ENCODE results near the gene NCOR1. TPM values are rescaled to one million over a fixed set of nuclear protein-coding genes. Genes with fewer than 3 reads are reported as not detected.
A peak's percentile ranks its signal among the peaks of the same experiment; 100 is the strongest.

The NCOR1 gene
- total and polyA plus RNA-seq, 10 of the 15 experiments (the other 5 are each of a cell fraction or from before 2014, with no cell fraction given): 34.5 to 135 (median 82.9) TPM

DNA sequence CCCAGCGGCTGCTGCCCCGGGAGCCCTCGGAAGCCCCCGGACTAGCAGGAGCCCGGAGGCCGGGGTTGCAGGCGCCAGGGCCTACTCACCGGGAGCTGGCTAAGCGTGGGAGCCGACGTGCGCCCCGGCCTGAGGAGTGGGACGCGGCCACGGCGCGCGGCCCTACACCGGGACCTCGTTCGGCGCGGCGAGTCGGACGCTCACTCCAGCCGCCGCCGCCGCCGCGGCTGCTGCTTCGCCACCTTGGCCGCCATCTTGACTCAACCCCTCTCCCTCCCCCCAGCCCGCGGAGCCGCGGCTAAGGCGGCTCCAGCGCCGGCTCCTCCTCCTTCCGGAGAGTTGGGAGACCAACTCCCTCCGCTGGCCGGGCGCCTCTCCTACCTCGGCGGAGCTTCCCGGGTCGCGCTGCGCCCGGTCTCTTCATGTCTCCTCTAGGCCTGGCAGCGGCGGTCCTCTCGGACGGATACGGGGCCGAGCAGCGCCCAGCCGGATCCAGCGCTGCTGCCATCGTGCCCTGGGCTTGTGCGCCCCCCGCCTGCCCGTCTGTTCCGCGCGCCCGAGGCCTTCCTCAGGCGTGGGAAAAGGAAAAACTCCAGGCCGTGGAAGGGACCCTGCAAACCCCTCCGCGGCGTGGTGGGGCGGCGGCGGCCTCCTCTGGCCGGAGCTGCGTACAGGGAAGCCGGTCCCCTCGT, at the start of gene NCOR1 (continued):
- no peak for TF ChIP-seq FOXM1 (IDR thresholded peaks at IDR 0.05; ENCODE audit: low read depth, low read length)
- TF ChIP-seq JUNB (IDR thresholded peaks at IDR 0.05): no peak
- TF ChIP-seq, protein P1, sequence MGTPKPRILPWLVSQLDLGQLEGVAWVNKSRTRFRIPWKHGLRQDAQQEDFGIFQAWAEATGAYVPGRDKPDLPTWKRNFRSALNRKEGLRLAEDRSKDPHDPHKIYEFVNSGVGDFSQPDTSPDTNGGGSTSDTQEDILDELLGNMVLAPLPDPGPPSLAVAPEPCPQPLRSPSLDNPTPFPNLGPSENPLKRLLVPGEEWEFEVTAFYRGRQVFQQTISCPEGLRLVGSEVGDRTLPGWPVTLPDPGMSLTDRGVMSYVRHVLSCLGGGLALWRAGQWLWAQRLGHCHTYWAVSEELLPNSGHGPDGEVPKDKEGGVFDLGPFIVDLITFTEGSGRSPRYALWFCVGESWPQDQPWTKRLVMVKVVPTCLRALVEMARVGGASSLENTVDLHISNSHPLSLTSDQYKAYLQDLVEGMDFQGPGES (IDR thresholded peaks at IDR 0.05): no peak
- no peak for TF ChIP-seq HDAC2 (IDR thresholded peaks at IDR 0.05)
- TF ChIP-seq ESRRA (IDR thresholded peaks at IDR 0.05; ENCODE audit: low read length): peak; percentile 41; the same call in 1 of the 2 replicates
- TF ChIP-seq RELA (IDR thresholded peaks at IDR 0.05; ENCODE audit: borderline replicate concordance, partially characterized antibody): peak; percentile 23
- TF ChIP-seq LARP7 (IDR thresholded peaks at IDR 0.05): no peak; the same call in 1 of the 2 replicates
- TF ChIP-seq BHLHE40 (IDR thresholded peaks at IDR 0.05; ENCODE audit: borderline replicate concordance in 1 of 2, low read depth in 2 of 2, low read length in 1 of 2): peak; percentile 6 to 22; a peak in 1 of 4 replicates
- TF ChIP-seq, protein P2, sequence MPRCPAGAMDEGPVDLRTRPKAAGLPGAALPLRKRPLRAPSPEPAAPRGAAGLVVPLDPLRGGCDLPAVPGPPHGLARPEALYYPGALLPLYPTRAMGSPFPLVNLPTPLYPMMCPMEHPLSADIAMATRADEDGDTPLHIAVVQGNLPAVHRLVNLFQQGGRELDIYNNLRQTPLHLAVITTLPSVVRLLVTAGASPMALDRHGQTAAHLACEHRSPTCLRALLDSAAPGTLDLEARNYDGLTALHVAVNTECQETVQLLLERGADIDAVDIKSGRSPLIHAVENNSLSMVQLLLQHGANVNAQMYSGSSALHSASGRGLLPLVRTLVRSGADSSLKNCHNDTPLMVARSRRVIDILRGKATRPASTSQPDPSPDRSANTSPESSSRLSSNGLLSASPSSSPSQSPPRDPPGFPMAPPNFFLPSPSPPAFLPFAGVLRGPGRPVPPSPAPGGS (IDR thresholded peaks at IDR 0.05; ENCODE audit: borderline replicate concordance, insufficient read depth, low read depth, low read length, poor library complexity, severe bottlenecking): peak; percentile 39
- peak; percentile 57; the same call in 1 of the 2 replicates for TF ChIP-seq CBFB (IDR thresholded peaks at IDR 0.05; ENCODE audit: low read depth)
- no peak for TF ChIP-seq ZNF384 (IDR thresholded peaks at IDR 0.05; ENCODE audit: borderline replicate concordance, low read depth, low read length)
- TF ChIP-seq POLR2AphosphoS2 (IDR thresholded peaks at IDR 0.05; ENCODE audit: low read depth, low read length): peak; percentile 43; the same call in 1 of the 2 replicates
- TF ChIP-seq, protein P3, sequence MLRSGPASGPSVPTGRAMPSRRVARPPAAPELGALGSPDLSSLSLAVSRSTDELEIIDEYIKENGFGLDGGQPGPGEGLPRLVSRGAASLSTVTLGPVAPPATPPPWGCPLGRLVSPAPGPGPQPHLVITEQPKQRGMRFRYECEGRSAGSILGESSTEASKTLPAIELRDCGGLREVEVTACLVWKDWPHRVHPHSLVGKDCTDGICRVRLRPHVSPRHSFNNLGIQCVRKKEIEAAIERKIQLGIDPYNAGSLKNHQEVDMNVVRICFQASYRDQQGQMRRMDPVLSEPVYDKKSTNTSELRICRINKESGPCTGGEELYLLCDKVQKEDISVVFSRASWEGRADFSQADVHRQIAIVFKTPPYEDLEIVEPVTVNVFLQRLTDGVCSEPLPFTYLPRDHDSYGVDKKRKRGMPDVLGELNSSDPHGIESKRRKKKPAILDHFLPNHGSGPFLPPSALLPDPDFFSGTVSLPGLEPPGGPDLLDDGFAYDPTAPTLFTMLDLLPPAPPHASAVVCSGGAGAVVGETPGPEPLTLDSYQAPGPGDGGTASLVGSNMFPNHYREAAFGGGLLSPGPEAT (IDR thresholded peaks at IDR 0.05; ENCODE audit: low read depth): peak; percentile 47; the same call in 1 of the 2 replicates
- no peak for TF ChIP-seq SIX5 (IDR thresholded peaks at IDR 0.05; ENCODE audit: low read depth, low read length, severe bottlenecking)
- TF ChIP-seq CHD1 (IDR thresholded peaks at IDR 0.05; ENCODE audit: low read depth, low read length): no peak
- no peak for TF ChIP-seq TBL1XR1 (IDR thresholded peaks at IDR 0.05; ENCODE audit: low read depth, low read length)
- no peak for TF ChIP-seq WRNIP1 (IDR thresholded peaks at IDR 0.05; ENCODE audit: borderline replicate concordance, low read depth, low read length)
- TF ChIP-seq EP300 (IDR thresholded peaks at IDR 0.05; ENCODE audit: borderline replicate concordance in 1 of 2, control insufficient read depth in 1 of 2, low read depth in 2 of 2, low read length in 2 of 2): no peak
- no peak for TF ChIP-seq CBX3 (IDR thresholded peaks at IDR 0.05; ENCODE audit: borderline replicate concordance, low read depth)
- TF ChIP-seq, protein P4, sequence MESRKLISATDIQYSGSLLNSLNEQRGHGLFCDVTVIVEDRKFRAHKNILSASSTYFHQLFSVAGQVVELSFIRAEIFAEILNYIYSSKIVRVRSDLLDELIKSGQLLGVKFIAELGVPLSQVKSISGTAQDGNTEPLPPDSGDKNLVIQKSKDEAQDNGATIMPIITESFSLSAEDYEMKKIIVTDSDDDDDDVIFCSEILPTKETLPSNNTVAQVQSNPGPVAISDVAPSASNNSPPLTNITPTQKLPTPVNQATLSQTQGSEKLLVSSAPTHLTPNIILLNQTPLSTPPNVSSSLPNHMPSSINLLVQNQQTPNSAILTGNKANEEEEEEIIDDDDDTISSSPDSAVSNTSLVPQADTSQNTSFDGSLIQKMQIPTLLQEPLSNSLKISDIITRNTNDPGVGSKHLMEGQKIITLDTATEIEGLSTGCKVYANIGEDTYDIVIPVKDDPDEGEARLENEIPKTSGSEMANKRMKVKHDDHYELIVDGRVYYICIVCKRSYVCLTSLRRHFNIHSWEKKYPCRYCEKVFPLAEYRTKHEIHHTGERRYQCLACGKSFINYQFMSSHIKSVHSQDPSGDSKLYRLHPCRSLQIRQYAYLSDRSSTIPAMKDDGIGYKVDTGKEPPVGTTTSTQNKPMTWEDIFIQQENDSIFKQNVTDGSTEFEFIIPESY (IDR thresholded peaks at IDR 0.05): no peak
- peak in 1 of 2 experiments; percentile 6; a peak in 1 of 3 replicates for TF ChIP-seq EGR1 (IDR thresholded peaks at IDR 0.05; ENCODE audit: borderline replicate concordance in 1 of 2, low read depth in 2 of 2, low read length in 2 of 2)
- no peak for TF ChIP-seq KLF5 (IDR thresholded peaks at IDR 0.05; ENCODE audit: partially characterized antibody)
- TF ChIP-seq SMC3 (IDR thresholded peaks at IDR 0.05; ENCODE audit: borderline replicate concordance, low read length): 0 out of 2 replicates have a peak, but pooled peaks have one; percentile 12
- TF ChIP-seq HCFC1 (IDR thresholded peaks at IDR 0.05; ENCODE audit: low read length): peak; percentile 42; the same call in 1 of the 2 replicates

Data from GM12878 (cell line).